ENCODE data around the gene DAO.
A peak's percentile ranks its signal among the peaks of the same experiment; 100 is the strongest.
"Not testable (repeated sequence)": the region's sequence is repeated elsewhere in the genome, so short reads cannot be mapped to it uniquely, and the experiment has no call there.

The DAO gene

GRCh38 chr12:108861878-108862587, 17.9 kb upstream of the DAO start:
- no peak overlapping the region for H3K4me3 ChIP-seq (ENCODE audit: low read depth, low read length)
- peak; percentile 90 for DNase-seq (ENCODE audit: low read depth)
- no peak; the same call in 1 of the 2 replicates for TF ChIP-seq MYC (IDR thresholded peaks at IDR 0.05; ENCODE audit: low read depth, low read length)
- TF ChIP-seq POLR2A (IDR thresholded peaks at IDR 0.05; ENCODE audit: extremely low read depth, insufficient read length) = no peak
- TF ChIP-seq CTCF (IDR thresholded peaks at IDR 0.05; ENCODE audit: low read depth, low read length) = no peak
- TF ChIP-seq MAX (IDR thresholded peaks at IDR 0.05; ENCODE audit: low read depth, low read length) = no peak

GRCh38 chr12:108862588-108862959, 17.3 kb upstream of the DAO start:
- no peak overlapping the region for H3K4me3 ChIP-seq (ENCODE audit: low read depth, low read length)
- TF ChIP-seq MAX (IDR thresholded peaks at IDR 0.05; ENCODE audit: low read depth, low read length) (no peak), CTCF (IDR thresholded peaks at IDR 0.05; ENCODE audit: low read depth, low read length) (no peak), MYC (IDR thresholded peaks at IDR 0.05; ENCODE audit: low read depth, low read length) (no peak), POLR2A (IDR thresholded peaks at IDR 0.05; ENCODE audit: extremely low read depth, insufficient read length) (no peak)
- no peak for DNase-seq (ENCODE audit: low read depth)

GRCh38 chr12:108865169-108865568, 14.7 kb upstream of the DAO start:
- no peak overlapping the region for H3K4me3 ChIP-seq (ENCODE audit: low read depth, low read length)
- DNase-seq (ENCODE audit: low read depth) = no peak
- no peak for TF ChIP-seq POLR2A (IDR thresholded peaks at IDR 0.05; ENCODE audit: extremely low read depth, insufficient read length)
- no peak for TF ChIP-seq CTCF (IDR thresholded peaks at IDR 0.05; ENCODE audit: low read depth, low read length)
- no peak for TF ChIP-seq MAX (IDR thresholded peaks at IDR 0.05; ENCODE audit: low read depth, low read length)
- TF ChIP-seq MYC (IDR thresholded peaks at IDR 0.05; ENCODE audit: low read depth, low read length) = no peak

- H3K4me3 ChIP-seq (ENCODE audit: low read depth, low read length) = not testable (repeated sequence)
Observed at GRCh38 chr12:108866083-108866482, 13.8 kb upstream of the DAO start.

GRCh38 chr12:108868781-108869180, 11.1 kb upstream of the DAO start:
- DNase-seq (ENCODE audit: low read depth) = no peak
- TF ChIP-seq POLR2A (IDR thresholded peaks at IDR 0.05; ENCODE audit: extremely low read depth, insufficient read length) = no peak
- no peak for TF ChIP-seq MAX (IDR thresholded peaks at IDR 0.05; ENCODE audit: low read depth, low read length)
- no peak for TF ChIP-seq MYC (IDR thresholded peaks at IDR 0.05; ENCODE audit: low read depth, low read length)
- no peak for TF ChIP-seq CTCF (IDR thresholded peaks at IDR 0.05; ENCODE audit: low read depth, low read length)
- no peak overlapping the region for H3K4me3 ChIP-seq (ENCODE audit: low read depth, low read length)

More at GRCh38 chr12:108866083-108866482, 13.8 kb upstream of the DAO start:
- not testable (repeated sequence) for DNase-seq (ENCODE audit: low read depth)

GRCh38 chr12:108875280-108875679, 4.6 kb upstream of the DAO start:
- DNase-seq (ENCODE audit: low read depth) = no peak
- no peak overlapping the region for H3K4me3 ChIP-seq (ENCODE audit: low read depth, low read length)
- TF ChIP-seq MAX (IDR thresholded peaks at IDR 0.05; ENCODE audit: low read depth, low read length) (no peak), CTCF (IDR thresholded peaks at IDR 0.05; ENCODE audit: low read depth, low read length) (no peak), POLR2A (IDR thresholded peaks at IDR 0.05; ENCODE audit: extremely low read depth, insufficient read length) (no peak), MYC (IDR thresholded peaks at IDR 0.05; ENCODE audit: low read depth, low read length) (no peak)
